KOPT-K1 (cell line): ENCODE results near the gene ACCSL.

ENCODE experiments used
- H3K27ac ChIP-seq: fragments of 200-600 bp; sonication (generic); 2 replicates; pipeline ENCODE4 v1.5.1; 2016; ENCODE audit warnings: antibody characterized with exemption, mild to moderate bottlenecking, low read depth, low read length; ENCODE audit not compliant: poor library complexity, severe bottlenecking
- H3K36me3 ChIP-seq: fragments of 200-600 bp; sonication (generic); 2 replicates; pipeline ENCODE4 v1.5.1; 2017; ENCODE audit warnings: antibody characterized with exemption, mild to moderate bottlenecking, low read length, moderate library complexity; ENCODE audit not compliant: insufficient read depth
- H3K9me3 ChIP-seq: fragments of 200-600 bp; sonication (generic); 2 replicates; pipeline ENCODE4 v1.5.1; 2017; ENCODE audit warnings: antibody characterized with exemption, low read length, mild to moderate bottlenecking; ENCODE audit not compliant: insufficient read depth, poor library complexity, severe bottlenecking

Gene ACCSL

DNA sequence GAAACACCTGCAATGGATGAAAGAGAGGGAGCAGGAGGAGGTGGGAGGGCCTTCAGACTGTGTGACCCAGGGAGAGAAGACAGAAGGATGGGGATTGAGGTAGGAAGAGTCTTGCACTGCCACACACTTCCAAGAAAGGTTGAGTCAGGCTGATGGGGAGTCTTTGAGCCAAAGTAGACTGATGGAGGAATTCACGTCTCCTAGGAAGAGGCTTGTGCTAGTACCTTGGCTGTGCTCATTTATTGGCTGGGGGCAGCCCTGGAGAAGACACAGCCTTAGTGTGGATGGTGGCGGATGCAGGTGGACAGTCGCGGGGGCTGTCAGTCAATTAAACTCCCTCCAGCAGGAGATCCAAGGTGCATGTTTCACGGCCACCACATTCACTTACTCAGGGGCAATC, 16.2 kb upstream of the ACCSL start:
- Histone ChIP-seq H3K27ac (no peak overlapping the region), H3K9me3 (no peaks in the 10 kb centered on the region), H3K36me3 (no peaks in the 10 kb centered on the region)

DNA sequence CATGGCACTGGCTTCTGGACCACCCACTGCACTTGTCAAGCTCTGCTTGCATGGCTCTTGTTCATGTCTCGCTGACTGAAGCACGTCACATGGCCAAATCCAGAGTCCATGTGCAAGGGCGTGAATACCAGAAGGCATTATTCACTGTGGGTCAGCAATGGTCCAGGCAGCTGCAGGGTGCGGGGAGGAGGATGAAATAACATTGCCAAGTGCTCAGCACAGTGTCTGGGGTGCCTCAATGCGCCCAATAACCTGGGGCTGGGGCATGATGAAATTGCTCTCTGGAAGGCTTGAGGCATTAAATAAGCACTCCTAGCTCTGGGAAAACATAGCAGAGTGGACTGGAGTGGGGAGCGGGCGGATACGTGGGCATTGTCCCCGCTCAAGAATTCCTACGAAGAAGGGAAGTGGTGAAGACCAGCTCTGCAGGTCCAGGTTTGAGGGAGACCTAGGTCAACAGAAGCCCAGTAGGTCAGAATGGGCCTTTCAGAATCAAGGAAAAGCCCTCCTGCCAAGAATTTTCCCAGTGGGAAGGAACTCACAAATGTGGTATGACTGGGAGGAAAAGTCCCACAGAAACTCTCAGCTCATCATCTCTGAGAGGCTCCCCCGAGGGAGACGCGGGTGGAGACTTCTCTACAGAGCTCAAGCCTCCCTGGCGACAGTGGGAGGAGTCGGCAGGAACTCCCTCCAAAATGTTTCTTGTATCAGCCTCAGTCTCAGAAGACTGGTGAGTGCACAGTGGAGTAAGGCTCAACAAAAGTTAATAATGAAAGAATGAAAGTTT, 15.3 kb upstream of the ACCSL start:
- no peak overlapping the region for H3K27ac ChIP-seq
- H3K9me3 ChIP-seq: no peaks in the 10 kb centered on the region
- no peaks in the 10 kb centered on the region for H3K36me3 ChIP-seq

DNA sequence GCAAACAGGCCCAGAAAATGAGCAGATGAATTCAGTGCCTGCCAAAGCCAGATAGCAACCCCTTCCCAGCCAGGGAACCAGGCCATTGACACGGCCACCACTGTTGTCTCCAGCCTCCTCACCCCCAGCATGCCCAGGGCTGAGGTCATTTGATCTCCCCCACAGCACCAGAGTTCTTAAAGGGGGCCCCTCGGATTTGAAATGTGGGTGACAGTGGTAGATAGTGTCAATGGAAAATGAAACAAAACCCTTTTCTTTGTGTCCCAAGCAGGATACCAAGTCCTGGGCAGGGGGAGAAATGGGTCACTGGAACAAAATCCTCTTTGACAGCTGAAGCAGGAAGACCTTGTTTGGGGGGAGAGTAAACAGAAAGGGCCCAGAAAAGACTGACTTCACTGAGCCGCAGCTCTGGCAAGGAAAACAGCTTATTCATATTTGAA, 14.3 kb upstream of the ACCSL start:
- Histone ChIP-seq H3K36me3 (no peaks in the 10 kb centered on the region), H3K9me3 (no peaks in the 10 kb centered on the region)

DNA sequence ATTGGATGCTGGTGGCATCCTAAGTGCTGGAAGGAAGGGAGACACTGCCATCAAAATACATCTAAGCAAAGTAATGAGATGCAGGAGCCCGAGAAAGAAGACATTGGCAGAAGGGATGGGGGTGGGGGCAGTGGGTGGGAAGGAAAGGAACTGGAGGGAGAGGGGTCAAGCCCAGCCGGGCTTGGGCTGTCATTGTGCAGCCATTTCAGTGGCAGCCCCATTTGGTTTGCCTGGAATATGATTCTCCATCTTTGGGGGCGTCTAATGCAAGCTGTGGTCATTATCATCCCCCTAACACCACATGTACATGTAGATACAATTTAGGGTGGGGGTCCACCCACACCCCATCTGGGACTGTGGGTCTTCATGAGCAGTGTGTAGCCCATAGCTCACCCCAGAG, 13.9 kb upstream of the ACCSL start:
- Histone ChIP-seq H3K27ac (no peak overlapping the region), H3K36me3 (no peaks in the 10 kb centered on the region), H3K9me3 (no peaks in the 10 kb centered on the region)

More for the DNA sequence above, 14.3 kb upstream of the ACCSL start:
- H3K27ac ChIP-seq: no peak overlapping the region

DNA sequence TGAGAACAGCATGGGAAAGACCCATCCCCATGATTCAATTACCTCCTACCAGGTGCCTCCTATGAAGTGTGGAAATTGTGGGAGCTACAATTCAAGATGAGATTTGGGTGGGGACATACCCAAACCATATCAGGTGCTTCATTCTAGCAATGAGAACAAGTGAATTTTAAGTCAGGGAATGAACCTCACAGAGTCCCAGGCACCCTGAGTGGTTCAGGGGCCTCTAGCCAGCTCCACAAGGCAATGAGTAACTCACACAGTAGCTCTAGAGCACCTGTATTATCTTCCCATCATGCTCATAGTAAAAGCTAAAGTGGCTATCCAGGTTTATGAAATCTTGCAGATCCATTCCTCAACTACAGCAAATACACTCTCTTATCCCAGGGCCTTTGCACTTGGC, 13.1 kb upstream of the ACCSL start:
- H3K9me3 ChIP-seq: no peaks in the 10 kb centered on the region
- H3K27ac ChIP-seq: no peak overlapping the region
- no peaks in the 10 kb centered on the region for H3K36me3 ChIP-seq

DNA sequence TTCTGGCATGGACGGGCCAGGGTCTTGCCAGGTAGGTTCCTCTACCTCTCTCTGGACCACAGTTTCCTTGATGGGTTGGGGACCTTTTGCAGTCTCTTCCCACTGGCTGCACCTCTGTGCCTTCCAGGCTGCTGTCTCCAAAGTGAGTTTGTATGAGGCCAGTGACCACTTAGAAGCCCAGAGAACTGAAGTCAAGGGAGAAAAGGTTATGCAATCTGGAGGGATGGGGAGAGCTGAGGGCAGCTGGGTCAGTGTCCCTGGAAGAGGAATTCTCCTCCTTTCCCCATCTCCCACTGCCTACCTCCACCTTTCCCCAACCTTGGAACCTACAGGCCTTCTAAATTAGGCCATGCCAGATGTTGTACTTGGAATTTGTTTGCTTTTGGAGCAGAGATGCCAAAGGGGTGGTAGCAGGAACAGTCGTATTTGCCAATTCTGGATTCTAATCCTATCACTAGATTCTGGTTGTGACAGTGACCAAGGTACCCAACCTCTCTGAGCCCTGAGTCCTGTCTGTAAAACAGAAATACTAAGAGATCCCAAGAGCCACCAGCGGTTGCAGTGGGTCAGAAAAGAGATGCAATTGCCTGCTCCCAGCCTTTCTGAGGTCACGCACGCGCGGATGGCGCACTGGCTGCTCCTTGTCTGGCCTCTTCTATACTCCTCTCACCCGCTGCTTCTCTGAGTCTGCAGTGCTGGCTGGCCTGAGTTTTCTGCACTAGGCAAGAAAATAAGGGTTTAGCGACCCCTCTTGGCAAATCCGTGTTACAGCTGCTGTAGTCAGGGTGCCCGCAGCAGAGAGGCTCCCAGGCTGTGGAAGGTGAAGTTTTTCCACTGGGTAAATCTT, 10.7 kb upstream of the ACCSL start:
- Histone ChIP-seq H3K27ac (no peak overlapping the region), H3K9me3 (peaks cover 7% of the 10 kb centered on the region), H3K36me3 (no peaks in the 10 kb centered on the region)

DNA sequence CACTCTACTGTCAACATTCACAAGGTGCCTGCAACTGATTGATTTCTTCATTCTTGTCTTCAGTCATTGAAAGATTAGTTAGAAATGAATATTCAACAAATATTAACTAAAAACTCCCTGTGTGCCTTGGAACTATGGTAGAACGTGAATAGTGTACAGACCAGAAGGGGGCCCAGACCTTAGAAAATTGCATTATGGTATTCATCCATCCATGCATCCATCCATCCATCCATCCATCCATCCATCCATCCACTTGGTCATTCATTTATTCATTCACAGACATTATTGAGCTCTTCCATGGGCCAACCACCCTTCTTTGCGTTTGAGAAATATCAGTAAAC, 10.2 kb upstream of the ACCSL start:
- no peaks in the 10 kb centered on the region for H3K36me3 ChIP-seq
- peaks cover 7% of the 10 kb centered on the region for H3K9me3 ChIP-seq
- no peak overlapping the region for H3K27ac ChIP-seq

DNA sequence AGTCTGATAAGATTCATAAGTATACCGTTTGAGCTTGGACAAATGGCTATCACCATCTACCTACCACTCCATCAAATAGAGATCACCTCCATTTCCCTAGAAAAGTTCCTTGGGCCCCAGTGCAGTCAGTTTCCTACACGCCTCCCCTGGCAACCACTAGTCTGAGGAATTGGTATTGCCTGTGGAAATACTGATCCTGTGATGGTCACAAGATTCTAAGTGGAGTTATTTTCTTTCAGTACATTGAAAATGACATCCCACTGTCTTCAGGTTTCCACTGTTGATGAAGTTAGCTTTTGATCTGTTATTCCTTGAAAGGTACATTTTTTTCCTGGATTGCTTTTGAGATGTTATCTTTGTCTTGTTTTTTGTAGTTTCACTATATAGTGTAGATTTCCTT, 4.6 kb upstream of the ACCSL start:
- peaks cover 7% of the 10 kb centered on the region for H3K9me3 ChIP-seq
- H3K27ac ChIP-seq: no peak overlapping the region
- no peaks in the 10 kb centered on the region for H3K36me3 ChIP-seq

DNA sequence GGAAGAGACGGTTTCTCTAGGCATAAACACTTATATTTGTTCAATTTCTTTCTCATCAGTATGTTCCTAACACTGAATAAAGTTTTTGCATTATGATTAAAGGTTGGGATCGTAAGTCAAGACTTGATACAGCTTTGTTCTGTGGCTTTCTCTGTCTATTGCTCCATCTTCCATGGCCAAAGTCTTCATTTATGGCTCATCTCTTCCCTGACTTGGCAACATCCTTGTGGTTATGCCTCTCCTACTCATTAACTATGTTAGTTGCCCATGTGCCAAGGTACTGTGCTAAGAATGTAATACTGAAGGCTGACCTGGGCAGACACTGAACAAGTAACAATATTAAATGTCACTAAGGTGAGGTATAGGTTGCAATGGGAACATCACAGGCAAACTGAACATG, 1.6 kb upstream of the ACCSL start:
- Histone ChIP-seq H3K9me3 (peaks cover 4% of the 10 kb centered on the region), H3K27ac (no peak overlapping the region), H3K36me3 (no peaks in the 10 kb centered on the region)

DNA sequence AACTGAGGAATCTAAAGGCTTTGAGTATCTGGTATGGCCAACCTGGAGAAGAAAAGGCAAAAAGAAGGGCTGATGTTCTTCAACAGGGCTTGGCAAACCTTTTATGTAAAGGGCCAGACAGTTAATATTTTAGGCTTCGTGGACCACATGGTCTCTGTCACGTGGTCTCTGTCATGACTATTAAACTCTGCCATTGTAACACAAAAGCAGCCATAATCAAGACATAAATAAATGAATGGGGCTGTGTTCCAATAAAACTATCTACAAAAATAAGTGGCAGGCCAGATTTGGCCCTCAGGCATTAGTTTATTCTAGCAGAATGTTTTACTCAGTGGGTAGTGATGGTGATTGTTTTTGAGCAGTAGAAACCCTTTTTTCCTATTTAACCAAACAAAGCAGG, 483 bp upstream of the ACCSL start:
- Histone ChIP-seq H3K36me3 (no peaks in the 10 kb centered on the region), H3K9me3 (no peaks in the 10 kb centered on the region), H3K27ac (no peak overlapping the region)

DNA sequence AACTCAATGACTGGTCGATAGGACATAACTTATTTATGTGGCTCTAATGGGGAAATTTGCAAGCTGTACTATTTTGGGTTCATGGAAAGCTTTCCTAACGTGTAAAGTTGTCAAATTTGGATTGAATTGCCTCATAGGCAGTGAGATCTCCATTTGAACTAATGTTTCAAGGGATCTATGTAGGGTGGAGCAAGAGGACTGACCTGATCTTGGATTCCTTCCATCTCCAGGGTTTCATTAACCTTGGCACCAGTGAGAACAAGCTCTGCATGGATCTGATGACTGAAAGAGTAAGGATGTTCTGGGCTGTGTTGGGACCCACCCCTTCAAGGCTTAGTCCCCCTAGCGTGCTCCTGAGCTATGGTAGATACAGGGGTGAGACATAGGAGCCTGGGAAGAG, 2.1 kb downstream of the ACCSL start:
- no peaks in the 10 kb centered on the region for H3K9me3 ChIP-seq
- no peak overlapping the region for H3K27ac ChIP-seq
- H3K36me3 ChIP-seq: no peaks in the 10 kb centered on the region

DNA sequence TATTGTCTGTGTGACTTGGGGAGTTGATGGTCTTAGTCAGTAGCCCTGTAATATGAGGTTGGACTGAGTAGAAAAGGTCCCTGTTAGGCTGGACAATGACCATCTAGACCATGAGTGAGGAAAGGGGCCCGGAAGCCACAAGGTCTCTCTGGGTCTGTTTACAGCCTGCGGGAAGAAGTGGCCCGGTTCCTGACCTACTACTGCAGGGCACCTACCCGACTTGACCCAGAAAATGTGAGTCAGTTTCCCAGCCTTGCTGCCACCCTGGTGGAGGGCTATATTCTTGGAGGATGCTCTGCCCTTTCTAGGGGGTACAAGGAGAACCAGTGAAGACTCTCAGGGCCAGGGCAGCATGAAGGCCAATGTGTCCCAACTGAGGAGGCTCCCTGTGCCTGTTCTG, 3.4 kb downstream of the ACCSL start:
- Histone ChIP-seq H3K36me3 (no peaks in the 10 kb centered on the region), H3K27ac (no peak overlapping the region), H3K9me3 (no peaks in the 10 kb centered on the region)

DNA sequence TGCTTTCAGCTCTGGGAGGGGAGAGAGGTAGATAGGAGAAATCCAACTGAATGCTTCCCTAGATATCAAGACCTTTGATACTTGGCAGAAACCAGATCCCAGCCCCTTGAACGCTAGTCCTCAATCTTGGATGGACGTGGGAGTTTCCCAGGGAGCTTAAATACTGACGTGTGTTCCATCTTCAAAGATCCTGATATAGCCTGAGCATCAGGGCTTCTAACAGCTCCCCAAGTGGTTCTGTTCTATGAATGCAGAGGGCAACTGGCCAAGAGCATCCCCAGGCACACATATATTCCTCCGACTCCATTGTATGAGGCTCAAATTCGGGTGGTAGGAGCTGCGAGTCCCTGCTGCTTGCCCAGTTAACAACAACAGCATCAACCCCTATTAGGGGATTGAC, 9.6 kb downstream of the ACCSL start:
- no peaks in the 10 kb centered on the region for H3K9me3 ChIP-seq
- no peaks in the 10 kb centered on the region for H3K36me3 ChIP-seq
- H3K27ac ChIP-seq: no peak overlapping the region

DNA sequence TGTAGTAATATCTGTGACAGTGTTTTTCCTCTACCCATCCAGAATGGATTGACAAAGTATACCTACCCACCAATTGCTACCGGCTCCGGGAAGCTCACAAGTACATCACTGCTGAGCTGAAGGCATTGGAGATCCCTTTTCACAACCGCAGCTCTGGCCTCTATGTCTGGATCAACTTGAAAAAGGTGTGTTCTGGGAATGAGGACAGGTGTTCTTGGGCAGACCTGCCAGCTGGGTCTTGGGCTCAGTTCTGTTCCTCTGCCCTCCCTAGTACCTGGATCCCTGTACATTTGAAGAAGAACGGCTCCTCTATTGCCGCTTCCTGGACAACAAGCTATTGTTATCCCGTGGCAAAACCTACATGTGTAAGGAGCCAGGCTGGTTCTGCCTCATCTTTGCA, 10.5 kb downstream of the ACCSL start:
- Histone ChIP-seq H3K9me3 (no peaks in the 10 kb centered on the region), H3K36me3 (no peaks in the 10 kb centered on the region), H3K27ac (no peak overlapping the region)

DNA sequence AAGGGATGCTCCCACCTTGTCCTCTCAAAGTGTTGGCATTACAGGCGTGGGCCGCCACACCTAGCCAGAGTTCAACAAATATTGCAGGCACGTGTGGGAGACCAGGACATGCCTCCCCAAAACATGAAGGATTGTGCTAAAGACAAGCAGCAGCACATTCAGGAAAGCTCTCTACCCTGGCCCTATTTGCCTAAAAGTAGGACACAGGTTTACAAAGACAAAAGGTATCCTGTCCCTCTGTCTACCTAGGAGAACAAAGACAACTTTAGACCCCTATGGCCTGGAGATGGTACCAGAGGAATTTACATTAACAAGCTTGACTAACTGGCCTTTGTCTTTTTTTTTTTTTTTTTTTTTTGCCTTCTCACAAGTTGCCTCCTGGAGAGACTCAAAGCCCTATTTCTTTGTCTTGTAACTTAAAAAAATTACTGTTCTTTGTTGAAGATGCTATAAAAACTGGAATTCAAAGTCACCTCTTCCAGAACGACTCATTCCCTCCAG, 17.4 kb downstream of the ACCSL start:
- Histone ChIP-seq H3K36me3 (no peaks in the 10 kb centered on the region), H3K27ac (no peak overlapping the region), H3K9me3 (no peaks in the 10 kb centered on the region)
